ENCODE results near the gene VAV2.

The VAV2 gene

GRCh38 chr9:133952598-133953550, 39.2 kb downstream of the VAV2 start:
- no peak for DNase-seq (ENCODE audit: low spot score)

DNA sequence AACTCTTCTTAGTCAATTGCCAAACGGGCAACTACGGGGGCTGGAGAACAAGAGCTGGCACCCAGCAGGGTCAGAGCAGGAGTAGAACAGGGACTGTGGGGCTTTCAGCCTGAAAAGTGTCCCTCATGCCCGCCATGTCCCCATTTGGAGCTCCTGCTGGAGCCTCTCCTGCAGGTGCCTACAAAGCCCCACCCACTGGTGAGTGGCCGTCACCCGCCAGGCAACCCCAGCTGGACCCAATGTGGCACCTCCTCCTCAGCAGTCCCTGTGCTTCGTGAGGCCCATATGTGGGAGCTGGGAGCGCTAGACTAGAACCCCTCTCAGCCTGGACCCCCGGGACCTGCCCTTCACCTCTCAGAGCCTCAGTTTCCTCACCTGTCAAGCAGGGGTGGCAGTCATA, 40.9 kb downstream of the VAV2 start:
- no peak for DNase-seq (ENCODE audit: low spot score)

DNA sequence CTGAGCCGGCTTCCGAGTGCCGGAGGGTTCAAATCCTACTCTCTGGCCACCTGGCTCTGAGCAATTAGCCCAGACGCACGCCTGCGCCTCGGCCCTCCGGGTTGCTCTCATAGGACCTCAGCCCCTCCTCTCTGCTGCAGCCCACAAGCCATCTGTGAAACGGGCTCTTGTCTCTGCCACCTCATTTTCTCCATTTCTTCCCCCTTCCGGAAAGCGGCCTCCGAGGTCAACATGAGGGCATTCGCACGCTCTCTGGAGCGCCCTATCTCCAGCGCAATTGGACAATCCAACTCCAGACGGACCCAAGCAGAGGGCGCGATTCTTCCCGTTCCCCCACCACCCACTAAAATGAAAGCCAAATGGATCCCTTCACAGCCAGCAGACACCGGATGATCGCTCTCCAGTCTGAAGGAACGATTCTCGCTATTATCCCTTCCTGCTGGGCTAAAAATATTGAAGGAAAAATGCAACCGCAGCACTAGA, 41.5 kb downstream of the VAV2 start:
- DNase-seq (ENCODE audit: low spot score): peak; percentile 21

GRCh38 chr9:133950192-133950591, 41.9 kb downstream of the VAV2 start:
- DNase-seq (ENCODE audit: low spot score): no peak

DNA sequence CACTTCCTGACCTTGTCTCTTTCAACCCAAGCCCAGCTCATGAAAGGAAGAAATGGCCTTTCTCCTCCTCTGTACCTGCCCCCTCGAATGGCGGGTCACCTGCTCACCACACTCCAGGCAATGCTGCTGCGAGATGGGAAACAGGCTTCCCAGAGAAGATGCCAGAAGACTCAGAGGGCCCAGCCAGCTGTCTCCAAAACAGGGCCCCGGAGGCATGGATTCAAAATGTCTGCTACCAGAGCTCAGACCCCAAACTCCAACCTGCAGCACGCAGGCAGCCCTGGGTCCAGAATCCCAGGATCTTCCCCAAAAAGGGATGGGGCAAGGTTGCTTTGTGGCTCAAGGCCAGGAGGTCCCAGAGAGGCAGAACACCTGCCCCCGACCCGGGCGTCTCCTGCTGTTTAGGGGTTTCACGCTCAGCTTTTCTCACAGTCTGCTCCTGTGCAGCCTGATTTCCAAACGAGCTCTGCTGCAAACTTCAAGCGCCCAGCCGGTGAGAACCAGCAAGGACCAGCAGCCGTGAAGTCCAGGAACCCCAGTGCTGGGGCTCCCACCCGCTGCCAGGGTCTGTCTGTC, 42.5 kb downstream of the VAV2 start:
- DNase-seq (ENCODE audit: low spot score): no peak

- no peak for DNase-seq (ENCODE audit: low spot score)
Measured at GRCh38 chr9:133948561-133949485, 43.3 kb downstream of the VAV2 start.

DNA sequence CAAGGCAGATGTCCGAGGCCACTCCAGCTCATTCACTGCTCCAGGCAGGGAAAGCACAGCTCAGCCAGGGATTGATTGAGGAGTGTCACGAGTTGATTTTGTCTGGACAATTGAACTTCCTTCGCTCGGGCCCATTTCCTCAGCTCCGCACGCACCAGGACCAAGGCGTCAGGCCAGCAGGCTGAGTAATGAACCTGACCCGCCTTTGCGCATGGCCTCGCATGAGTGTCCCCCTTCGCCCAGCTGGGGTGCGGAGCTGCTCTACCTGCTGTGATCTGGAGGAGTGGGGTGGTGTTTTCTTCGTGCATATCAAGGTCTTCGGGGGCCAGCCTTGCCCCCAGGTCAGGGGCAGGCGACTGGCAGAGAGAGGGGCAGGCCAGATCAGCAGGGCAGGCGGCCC, 44.0 kb downstream of the VAV2 start:
- peak; percentile 64 for DNase-seq (ENCODE audit: low spot score)

DNA sequence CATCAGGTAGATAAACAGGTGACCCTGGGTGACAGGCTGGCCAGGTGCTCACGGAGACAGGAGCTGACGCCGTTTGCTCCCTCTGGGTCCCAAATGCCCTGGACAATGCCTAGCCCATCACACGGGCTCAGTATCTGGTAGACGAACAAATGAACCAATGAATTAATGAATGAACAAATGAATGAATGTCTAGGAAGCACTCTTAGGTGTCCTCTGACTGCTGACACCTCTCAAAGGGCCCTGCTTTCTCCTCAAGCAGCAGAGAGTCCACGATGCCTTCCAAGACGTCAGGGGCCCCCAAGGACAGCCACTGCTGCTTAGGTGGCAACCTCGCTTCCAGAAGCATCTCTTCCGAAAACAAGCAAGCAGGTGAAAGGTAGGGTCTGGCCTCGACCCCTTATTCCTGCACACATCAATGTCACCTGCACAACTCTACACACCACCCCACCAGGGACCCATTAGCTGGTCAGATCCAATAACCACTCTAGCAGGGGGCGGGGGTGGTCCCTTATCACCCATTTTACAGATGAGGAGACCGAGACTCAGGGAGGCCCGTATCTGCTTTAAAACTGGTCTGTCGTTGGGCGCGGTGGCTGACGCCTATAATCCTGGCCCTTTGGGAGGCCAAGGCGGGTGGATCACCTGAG, 45.2 kb downstream of the VAV2 start:
- no peak for DNase-seq (ENCODE audit: low spot score)

DNA sequence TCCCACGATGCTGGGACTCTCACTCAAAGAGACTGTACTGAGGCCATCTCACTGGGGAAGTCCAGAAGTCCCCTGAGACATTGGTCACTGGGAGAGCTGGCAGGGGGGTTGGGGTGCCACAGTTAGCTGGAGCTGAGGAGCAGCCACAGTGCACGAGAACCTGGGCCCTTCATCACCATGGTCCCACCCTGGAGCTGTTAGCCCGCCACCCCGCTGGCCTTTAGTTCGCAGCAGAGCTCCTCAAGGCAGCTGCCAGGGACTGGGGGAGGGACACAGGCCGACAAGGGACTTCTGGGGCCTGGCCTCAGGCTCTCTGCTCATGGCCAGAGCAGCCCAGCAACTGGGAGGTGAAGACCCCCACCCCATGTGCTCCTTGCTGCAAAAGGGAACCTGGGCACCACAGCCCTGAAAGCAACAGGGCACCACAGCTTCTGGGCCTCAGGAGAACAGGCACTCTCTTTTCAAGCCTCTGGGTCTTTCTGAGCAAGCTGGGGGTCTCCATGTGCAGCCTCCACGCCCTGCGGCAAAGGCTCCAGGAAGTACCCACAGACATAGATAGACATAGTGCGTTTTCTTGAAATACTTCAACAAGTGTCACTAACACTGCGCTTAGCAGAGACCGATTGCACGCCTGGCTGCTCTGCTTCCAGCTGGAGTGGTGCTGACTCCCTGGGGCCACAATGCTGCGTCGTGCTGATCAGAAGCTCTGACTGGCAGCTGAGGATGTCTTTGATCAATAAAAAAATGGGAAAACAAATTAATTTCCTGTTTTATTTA, 46.0 kb downstream of the VAV2 start:
- DNase-seq (ENCODE audit: low spot score): no peak

DNA sequence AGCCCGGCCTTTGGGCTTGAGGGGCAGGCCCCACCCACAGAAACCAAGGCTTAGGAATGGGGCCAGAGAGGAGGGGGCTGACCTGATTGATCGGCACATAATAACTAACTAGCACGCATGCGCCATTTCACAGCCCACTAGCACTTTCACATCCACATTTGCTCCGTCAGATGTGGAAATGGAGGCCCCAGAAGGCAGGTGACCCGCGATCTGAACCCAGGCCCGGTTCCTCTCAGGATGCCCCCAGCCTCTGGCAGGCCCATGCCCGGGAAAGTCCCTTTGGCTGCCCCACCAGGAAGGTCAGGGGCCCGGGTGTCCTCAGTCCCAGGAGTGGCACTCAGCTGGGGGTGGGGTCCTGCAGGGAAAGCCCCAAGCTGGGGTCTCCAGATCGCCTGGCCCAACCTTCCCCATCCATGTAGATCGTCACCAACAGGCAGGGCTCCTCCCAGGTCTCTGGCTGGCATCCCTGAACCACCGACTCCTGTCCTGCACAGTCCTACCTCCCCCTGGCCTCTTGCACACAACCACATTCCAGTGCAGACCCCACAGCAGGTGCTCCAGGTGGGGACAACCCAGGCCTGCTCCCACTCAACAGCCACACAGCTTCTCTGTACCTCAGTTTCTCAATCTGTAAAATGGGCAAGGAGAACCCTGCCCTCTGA, 46.7 kb downstream of the VAV2 start:
- DNase-seq (ENCODE audit: low spot score): no peak

GRCh38 chr9:133944746-133945135, 47.4 kb downstream of the VAV2 start:
- no peak for DNase-seq (ENCODE audit: low spot score)

DNA sequence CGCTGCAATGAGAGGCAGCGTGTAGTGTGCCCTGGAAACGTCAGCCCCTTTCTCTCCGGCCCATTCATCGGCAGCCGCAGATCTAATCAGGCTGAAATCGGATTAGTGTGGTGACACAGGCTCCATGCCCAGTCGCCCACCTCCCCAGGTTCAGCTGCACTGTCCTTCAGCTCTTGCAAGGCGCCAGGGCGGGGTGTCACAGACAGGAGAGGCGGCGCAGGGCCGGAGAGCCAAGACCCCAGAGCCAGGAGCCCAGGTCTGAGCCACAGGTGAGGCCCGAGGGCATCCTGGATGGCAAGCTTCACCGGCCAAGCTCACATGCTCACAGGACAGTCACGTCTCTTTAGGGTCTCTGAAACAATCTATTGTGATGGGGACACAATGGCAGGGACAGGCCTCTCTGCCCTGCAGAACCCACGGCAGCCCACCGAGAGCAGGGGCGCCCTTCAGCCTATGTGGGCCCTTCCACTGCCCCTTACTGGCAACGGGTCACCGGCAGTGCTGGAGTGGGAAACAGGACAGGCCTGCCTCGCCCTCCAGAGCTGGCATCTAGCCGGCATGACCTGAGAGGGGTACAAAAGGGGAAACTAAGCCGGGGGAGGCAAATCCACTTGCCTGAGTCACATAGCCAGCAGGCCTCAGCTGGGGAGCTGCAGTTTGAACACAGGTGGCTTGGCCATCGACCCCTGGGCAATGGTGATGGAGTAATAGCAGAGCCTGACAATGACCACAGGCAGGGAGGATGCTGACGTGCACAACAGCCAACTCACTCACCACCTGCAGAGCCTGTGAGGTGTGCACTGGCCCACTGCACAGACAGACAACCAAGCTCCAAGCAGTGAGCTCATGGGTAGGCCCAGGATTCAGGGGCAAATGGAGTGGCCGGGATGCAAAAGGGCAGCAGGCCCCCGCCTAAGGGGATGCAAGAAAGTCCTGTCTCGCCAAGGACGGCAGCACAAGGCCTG, 48.1 kb downstream of the VAV2 start:
- no peak for DNase-seq (ENCODE audit: low spot score)

GRCh38 chr9:133943036-133943780, 48.9 kb downstream of the VAV2 start:
- DNase-seq (ENCODE audit: low spot score): no peak

DNA sequence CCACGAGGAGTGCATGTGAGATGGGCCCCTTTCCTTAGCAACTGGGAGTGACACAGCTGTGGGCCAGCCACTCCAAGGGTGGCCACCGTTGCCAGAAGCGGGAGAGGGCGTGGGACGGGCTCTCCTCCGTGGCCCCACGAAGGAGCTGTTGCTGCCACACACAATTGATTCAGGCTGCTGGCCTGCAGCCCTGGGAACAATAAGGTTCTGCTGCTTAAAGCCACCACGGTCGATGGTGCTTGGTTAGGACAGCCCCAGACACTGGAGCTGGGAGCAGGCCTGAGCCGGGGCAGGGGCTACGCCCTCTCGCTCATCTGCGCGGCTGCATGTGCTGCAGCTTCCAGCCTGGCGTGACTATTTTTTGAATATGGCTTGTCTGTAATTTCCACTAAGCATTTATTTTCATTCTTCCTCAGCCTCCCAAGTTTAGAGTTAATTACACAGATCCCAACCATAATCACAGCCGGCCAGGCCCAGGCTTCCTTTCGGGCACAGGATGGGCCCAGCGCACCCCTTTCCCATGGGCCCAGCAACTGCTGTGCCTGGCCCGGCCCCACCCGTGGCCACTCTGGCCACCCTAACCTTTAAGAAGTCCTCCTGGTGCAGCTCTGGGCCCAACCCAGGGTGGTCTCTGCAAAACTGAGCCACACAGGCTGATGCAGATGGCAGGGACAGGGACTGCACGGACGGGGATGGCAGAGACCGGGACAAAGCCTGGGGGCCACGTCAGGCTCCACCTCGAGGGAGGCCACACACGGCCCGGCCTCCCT, 49.7 kb downstream of the VAV2 start:
- no peak for DNase-seq (ENCODE audit: low spot score)

- DNase-seq (ENCODE audit: low spot score): no peak
Measured at GRCh38 chr9:133939845-133940244, 52.3 kb downstream of the VAV2 start.

GRCh38 chr9:133939171-133939785, 52.8 kb downstream of the VAV2 start:
- no peak for DNase-seq (ENCODE audit: low spot score)

DNA sequence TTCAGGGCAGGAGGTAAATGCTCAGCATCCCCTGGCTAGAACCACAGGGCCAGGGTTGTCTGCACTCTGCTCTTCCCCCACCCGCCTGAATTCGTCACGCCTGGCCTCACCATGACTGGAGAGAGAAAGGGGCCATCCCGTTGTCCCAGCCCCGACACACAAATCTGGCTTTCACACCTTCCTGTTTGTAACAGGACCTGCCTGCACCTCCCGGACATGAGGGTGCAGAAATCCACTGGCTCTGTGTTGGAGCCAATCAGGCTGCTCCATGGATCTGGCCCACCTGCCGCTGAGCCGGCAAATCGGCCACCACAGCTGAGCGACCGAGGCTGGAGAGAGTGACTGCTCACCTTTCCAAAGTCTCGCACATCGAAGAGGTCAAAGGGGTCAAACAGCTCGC, 53.4 kb downstream of the VAV2 start:
- no peak for DNase-seq (ENCODE audit: low spot score)

Measured in kidney capillary endothelial cell (primary cell).